HG03064 (cell line): ENCODE results near the gene TOP3A.
"Not testable (repeated sequence)": the region's sequence is repeated elsewhere in the genome, so short reads cannot be mapped to it uniquely, and the experiment has no call there.

ENCODE experiments used
- ATAC-seq: cut with Tn5 transposase; IDR thresholded peaks from one replicate; pipeline ENCODE4 v1.9.1; 2021; ENCODE audit warnings: low read depth; ENCODE audit not compliant: unreplicated experiment

Gene TOP3A

DNA sequence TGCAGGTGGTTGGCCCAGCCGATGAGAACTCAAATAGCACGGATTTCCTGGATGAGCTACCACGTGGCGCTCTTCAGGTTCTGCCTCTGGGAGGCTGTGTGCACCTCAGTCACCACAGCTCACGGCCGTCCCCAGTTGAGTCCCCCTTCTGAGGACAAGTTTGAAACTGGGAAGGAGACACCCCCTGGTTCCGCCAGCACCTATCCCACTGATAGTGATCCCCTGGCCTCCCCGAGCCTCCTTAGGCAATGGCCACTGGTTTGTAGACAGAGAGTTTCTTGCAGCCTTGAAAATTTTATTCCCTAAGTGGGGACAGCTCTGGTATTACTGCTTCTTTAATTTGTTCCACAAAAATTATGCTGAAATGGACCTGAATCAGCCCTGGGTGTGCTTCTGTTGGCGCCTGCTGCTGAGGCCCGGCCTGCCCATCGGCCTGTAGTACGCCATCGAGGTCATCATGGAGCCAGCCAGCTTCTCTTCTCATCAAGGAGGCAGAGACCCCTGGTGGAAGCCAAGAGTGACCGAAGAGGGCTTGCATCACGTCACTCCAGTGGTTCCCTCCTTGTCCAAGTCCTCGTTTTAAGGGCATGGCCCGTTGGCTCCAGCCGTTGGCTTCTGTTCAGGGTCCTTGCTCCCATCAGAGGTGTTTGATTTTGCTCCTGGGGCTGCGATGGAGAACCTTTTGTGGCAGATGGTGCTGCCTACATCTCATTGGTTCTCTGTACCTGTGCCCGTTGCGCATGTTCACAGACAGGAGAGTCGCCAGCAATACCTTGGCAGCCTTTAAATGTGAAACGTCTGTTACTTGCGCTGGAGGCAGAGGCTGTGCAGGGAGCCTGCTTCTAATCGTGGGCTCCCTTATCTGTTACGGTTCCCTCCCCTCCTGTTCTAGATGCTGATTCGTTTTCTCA is 9.6 kb upstream of the TOP3A start:
- ATAC-seq: no peak

DNA sequence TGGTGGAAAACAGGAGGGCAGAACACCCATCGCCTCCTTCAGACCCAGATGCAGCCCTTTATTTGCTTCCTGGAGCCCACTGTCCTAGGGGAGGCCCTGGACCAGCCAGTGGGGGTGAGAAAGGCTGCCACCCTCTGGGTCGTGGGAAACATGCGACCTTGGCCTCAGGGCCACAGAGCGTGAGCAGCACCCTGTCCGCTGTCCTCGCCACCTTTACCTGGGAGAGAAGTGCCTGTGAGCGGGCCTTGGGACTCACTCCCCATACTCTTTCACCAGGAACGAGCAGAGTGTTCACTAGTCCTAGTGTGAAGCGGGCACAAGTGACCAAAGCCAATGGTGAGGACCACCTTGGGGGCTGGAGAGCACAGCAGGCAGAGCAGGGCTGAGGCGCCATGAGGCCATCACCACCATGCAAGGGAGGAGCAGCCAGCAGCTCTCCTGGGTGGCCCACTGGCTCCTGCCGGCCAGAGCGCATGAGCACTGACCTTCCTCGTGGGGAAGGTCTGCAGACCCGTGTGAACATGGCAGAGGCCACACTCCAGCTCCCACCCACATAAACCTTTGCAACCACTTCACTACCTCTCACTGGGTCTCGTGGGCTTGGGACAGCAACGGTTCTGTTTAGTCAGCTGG is 8.8 kb upstream of the TOP3A start:
- ATAC-seq: no peak

DNA sequence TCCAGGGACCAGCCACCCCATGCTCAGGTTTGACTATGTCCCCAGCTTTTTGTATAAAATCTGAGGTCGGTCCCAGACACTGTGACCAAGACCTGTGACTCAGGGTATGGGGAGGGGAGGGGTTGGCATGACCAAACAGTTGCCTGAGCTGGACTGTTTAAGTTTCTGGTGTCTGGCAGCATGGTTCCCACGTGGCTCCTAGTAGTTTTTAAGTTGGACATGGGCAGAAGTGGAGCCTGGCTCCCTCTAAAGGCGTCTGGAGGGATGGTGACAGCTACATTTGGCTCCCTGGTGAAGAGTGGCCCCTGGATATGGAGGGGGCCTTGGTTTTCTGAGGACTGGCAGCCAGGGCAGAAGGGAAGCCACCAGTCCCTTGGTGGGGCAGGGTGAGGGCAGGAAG is 8.2 kb upstream of the TOP3A start:
- no peak for ATAC-seq

DNA sequence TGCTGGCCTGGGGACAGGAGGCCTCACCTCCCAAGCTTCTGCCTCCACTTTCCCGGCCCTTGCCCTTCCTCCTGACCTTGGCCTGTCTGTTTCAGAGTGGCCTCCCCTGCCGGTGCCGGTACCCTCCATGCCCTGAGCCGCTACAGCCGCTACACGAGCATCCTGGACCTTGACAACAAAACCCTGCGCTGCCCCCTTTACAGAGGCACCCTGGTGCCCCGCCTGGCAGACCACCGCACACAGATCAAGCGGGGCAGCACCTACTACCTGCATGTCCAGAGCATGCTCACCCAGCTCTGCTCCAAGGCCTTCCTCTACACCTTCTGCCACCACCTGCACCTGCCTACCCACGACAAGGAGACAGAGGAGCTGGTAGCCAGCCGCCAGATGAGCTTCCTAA is 7.7 kb upstream of the TOP3A start:
- ATAC-seq: no peak

DNA sequence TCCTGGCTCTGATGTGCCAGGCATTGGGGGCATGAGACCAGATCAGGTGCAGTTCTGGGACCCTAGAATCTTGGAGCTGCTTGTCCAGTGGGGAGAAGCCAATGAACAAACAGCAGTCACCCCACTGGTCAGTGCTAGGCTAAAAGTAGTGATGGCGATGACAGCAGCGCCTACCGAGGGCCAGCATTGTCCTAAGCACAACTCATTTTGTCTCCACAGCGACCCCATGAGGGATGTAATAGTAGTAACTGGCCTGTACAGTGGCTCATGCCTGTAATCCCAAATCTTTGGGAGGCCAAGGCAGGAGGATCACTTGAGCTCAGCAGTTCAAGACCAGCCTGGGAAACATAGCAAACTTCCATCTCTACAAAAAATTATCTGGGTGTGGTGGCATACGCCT is 6.5 kb upstream of the TOP3A start:
- ATAC-seq: no peak

DNA sequence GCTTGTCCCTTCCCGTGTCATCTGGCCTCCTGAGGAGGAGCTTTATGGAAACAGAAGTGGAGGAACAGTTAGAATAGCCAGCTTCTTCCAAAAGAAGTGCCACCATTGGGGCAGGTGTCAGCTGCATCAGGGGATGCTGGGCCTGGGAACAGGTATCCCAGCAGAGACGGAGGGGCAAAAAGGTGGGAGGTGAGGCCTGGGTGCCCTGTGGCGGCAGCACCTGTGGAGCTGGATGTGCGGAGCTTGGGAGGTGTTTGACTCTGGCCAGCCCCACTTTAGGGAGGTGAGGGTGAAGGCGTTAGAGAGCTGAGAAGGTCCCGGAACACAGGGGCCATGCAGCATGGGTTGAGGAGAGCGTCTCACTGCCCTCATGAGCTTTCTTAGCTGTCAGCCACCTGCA is 5.5 kb upstream of the TOP3A start:
- ATAC-seq: no peak

DNA sequence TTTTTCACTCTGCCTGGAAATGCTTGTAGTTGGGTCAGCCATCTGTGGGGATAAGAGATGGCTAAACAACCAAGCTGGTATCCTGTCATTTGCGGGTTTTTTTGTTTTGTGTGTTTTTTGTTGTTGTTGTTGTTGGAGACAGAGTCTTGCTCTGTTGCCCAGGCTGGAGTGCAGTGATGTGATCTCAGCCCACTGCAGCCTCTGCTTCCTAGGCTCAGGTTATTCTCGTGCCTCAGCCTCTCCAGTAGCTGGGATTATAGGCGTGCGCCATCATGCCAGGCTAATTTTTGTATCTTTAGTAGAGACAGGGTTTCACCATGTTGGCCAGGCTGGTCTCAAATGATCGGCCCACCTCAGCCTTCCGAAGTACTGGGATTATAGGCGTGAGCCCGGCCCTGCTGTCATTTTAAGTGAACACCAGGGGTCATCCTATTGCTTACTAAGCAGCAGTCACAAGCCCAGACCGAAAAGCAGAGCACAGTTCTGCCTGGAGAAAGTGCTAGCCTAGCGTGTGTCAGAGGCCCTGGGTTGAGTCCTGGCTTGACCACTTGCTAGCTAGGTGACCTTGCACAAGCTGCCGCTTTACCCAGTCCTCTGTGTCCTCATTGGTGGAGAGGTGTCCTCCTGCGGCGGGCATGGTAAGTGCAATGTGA is 4.9 kb upstream of the TOP3A start:
- ATAC-seq: no peak

DNA sequence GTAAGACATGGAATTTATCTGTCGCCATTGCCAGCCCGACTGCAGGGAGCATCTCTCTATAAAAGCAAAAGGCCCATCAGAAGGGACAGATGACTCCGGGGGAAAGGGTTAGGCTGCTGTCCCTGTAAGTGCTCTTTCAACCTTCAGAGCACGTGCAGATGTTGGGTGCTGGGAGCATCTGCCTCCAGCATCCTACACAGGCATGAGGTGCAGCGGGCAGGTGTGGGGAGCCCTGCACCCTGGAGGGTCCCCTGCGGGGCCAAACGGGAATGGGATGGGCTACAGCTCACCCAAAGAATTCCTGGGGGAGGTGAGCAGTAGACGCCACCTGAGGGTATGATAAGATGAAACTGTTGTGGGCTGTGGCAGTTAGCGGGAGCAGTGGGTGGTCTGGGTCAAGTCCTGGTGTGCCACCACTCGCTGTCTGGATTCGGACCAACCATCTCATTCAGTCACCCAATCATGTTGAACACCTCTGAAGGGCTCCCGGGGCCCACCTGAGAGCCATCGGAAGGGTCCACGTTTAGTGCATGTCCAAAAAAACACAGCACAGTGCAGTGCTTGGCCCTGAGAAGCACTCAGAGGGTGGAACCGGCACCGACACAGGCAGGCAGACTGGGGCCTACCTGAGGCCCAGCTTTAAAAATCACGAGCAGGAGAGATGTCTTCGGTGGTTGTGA is 4.1 kb upstream of the TOP3A start:
- no peak for ATAC-seq

DNA sequence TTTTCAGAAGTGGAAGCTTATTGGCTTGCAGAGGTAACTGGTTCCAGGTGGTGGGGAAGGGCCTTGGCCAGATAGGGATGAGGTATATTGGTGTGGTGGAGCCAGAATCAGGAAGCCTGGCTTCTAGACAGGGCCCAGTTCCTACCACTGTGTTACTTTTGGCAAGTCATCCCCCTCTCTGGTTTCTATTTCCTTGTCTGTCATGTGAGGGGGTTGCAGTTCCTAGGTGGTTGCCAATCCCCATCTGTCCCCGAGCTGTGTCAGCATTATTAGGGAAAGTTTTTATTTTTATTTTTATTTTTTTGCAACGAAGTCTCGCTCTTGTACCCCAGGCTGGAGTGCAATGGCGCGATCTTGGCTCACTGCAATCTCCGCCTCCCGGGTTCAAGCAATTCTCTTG is 3.3 kb upstream of the TOP3A start:
- ATAC-seq: no peak

DNA sequence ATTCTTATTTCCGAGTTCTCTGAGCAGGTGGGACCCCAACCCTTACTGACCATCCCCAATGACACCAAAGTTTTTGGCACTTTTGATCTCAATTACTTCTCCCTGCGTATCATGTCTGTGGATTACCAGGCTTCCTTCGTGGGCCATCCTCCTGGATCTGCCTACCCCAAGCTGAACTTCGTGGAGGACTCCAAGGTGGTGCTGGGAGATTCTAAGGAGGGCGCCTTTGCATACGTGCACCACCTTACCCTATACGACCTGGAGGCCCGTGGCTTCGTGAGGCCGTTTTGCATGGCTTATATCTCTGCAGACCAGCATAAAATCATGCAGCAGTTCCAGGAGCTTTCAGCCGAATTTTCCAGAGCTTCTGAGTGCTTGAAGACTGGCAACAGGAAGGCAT is 1.2 kb upstream of the TOP3A start:
- no peak for ATAC-seq

DNA sequence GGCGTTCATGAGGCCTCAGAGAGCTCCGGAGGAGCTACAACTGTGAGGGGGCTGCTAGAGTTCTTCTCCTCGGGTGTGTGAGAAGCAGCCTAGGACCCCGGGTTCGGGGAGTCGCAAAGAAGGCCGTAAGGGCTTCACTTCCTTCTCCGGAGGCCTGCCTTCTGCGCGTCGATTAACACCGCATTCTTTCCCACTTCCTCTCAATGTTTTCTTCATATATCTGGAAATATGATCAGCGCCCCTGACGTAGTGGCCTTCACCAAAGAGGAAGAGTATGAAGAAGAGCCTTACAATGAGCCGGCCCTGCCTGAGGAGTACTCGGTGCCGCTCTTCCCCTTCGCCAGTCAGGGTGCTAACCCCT is 748 bp upstream of the TOP3A start:
- no peak for ATAC-seq

DNA sequence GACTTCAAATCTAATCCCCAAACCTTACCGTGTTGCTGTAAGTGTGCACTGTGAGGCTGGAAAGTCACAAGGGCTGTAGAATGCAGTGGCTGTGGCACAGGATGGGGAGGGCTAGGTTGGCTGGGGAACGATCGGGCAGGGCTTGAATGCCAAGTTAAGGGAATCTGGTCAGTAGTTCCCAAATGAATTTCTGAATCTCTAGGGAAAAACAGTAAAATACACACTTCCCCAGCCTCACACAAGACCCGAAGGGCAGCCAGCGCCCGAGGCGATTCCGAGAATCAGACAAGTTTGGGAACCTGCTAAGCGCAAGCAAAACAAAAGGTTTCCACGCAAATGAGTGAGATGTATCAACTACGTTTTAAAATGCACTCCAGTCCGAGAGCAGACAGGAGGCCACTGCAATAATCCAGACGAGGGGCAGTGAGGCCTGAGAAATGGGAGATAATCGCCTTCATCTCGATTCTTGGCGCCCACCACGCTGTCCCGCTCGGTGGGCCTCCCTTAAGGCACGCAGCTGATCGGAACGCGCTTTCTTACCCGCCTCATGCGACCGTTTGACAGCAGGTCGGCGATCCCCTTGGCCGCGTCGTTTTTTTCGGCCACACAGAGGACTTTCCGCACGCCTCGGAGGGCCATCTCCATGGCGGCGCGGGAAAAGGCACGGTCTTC is 599 bp downstream of the TOP3A start:
- peak; percentile 10 for ATAC-seq

DNA sequence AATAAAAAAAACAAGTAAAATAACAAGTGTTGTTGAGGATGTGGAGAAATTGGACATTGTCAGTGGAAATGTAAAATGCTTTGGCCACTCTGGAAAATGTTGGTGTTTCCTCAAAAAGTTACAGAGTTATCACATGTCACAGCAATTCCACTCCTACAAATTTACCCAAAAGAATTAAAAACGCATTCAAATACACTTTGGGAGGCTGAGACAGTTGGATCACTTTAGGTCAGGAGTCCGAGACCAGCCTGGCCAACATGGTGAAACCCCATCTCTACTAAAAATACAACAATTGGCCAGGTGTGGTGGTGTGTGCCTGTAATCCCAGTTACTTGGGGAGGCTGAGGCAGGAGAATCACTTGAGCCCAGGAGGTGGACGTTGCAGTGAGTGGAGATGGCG is 5.6 kb downstream of the TOP3A start:
- ATAC-seq: no peak

DNA sequence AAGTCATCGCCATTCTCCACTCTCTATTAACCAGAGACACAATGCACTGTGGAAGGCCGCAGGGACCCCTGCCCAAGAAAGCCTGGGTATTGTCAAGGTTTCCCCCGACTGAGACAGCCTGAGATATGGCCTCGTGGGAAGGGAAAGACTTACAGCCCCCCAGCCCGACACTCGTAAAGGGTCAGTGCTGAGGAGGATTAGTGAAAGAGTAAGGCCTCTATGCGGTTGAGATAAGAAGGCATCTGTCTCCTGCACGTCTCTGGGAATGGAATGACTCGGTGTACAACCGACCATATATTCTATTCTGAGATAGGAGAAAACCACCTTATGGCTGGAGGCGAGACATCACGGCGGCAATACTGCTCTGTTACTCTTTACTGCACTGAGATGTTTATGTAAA is 11.6 kb downstream of the TOP3A start:
- ATAC-seq: not testable (repeated sequence)

DNA sequence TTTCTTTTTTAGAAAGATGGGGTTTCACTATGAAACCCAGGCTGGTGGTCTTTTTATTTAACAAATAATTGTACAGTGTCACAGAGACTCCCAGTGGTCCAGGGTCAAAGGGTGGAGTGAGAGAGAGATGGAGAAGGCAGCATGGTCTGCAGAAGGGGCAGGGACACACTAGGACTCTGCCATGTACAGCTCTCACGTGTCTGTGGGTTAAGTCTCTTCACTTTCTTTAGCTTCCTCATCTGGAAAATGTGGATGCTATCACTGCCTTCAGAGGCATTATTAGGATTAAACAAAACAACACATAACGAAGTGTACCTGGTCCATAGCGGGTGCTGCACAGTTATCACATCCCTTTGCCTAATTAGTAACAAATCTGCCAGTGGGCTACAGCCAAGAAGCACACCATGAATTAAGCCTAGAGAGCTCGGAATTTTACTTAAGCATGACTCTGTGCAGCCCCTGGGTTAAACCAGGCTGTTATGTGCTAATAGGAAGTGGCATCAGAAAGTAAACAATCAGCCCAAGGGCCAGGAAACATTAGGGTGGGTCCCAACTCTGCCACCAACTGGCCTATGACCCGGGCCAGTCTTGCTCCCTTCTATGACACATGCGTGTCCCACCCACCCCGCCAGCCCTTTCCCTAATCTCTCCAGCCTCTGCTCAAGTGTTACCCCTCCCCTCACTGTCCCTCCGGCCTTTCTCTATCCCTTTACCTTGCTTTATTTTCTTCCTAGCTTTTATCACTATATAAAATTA is 13.9 kb downstream of the TOP3A start:
- ATAC-seq: no peak

DNA sequence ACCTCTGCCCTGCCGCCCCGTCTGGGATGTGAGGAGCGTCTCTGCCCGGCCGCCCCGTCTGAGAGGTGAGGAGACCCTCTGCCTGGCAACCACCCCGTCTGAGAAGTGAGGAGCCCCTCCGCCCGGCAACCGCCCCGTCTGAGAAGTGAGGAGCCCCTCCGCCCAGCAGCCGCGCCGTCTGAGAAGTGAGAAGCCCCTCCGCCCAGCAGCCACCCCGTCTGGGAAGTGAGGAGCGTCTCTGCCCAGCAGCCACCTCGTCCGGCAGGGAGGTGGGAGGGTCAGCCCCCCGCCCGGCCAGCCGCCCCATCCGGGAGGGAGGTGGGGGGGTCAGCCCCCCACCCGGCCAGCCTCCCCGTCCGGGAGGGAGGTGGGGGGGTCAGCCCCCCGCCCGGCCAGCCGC is 16.7 kb downstream of the TOP3A start:
- not testable (repeated sequence) for ATAC-seq

DNA sequence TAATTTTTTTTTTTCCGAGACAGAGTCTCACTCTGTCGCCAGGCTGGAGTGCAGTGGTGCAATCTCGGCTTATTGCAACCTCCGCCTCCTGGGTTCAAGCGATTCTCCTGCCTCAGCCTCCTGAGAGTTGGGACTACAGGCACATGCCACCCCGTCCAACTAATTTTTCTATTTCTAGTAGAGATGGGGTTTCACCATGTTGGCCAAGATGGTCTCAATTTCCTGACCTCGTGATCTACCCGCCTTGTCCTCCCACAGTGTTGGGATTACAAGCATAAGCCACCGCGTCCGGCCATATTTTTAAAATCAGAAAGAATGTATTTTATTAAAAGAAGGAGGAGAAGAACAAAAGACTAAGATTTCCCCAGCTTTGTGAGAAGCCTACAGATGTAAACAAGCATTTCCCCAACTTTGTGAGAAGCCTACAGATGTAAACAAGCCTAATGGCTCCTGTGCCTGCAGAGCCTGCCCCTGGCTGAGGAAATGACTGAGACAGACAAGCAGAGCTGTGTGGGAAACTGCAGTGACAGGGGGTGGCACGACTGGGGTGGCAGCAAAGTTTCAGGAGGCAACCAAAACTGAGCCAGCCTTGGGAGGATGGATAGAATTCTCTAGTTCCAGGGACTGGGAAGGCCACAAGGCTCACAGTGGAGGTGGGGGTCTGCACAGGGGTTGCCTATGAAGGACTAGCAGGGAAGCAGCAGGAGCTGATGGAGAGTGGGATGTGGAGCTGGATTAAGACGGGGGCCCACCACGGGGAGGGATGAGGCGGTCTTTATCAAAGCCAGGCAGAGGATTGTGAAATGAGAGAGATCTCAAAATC is 22.9 kb downstream of the TOP3A start:
- ATAC-seq: no peak

DNA sequence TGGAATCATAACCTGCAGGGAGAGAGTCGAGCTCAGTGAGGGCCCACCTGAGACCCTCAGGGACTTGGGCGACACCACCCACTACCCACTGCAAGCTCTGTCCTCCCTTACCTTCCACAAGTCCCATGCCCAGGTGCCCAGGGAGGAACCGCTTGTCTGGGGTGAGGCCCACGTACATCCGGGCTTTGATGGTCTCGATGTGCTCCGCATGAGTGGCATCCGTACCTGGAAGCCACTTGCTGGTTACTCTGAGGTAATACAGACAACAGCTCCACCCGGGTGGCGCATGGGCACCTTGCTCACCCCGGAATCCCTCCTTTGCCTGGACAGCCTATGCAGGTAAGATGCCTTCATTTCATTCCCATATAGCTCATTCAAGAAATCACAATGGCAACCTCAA is 29.5 kb downstream of the TOP3A start:
- ATAC-seq: no peak

DNA sequence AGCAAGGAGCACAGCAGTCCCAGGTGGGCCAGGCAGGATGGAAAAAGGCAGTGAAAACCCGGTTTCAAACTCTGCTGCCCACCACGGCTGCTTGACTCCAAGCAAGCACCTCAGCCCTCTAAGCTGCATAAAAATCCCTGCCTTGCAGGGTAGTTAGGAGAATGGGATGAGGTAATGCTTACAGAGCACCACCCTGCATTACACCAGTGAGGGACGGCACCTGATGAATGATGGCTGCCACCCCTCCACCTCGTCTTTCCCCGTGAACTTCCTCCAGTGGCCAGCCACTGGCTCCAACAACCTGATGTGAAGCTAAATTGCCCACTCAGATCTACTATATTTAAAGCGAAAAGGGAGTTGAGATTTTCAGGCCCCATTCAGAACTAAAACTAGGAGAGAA is 33.0 kb downstream of the TOP3A start:
- no peak for ATAC-seq
